ENCODE data around the gene NLRP6.
"Not testable (repeated sequence)": the region's sequence is repeated elsewhere in the genome, so short reads cannot be mapped to it uniquely, and the experiment has no call there.

The NLRP6 gene

DNA sequence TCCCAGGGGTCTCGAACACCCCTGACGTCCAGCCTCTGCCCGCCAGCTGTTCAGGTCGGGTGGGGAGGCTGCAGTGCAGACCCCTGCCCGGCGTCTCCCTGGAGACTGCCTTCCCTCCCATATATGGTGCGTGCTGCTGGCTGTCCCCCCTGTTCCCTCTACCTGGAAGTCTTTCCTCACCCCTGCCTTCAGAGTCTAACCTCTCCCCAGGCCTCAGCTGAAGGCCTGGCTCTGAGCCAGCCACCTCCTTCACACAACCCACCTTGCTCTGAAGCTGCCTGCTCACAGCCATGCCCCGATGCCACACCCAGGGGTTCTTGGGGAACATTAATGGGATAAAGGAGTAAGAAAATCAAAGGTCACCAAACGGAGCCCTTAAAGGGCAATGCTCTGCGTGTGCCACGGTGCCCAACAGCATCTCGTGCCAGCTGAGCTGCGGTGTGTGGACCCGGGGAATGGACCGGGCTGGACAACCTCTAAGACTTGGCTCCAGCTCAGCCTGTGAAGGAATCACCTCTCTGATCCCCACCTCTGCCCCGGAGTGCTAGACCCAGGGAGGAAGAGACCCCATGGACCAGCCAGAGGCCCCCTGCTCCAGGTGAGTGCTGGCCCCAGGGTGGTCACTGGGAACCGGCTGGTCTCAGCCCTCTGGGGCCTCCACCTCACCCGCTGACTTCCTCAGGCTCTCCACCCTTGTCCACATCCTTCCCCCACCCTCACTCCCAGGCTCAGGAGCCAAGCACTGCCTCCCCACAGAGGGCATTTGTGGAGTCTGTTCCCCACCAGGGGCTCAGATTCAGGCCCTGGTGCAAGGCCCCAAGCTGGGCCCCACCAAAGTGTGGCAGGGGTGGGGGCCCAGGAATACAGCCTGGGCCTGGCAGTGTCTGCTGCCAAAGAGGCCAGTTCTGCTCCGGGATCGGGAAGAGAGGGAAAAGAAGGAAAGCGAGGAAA, at the start of gene NLRP6:
Gene NLRP6, plus strand, starts transcription at position 407 of the 951 bp plus-strand sequence. Its CDS starts 163 bp downstream, at position 570.
- DNase-seq = no peak

DNA sequence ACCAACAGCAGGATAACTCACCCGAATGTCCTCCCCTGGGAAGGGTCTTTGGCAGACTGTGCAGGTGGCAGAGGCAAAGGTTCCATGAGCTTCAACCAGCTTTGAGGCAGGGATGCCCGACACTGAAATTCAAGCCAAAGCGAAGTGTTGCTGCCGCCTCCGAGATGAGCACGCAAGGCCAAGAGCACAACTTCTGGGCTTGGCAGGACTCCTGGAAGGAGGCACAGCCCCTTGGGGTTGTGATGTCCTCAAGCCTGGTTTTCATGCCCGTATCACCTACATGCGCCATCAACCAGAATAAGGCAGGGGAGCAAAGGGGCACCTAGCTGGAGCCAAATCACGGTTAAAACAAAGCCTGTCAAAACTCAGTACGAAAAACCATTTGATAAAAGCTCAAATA, 47.8 kb upstream of the NLRP6 start:
- DNase-seq = peak; percentile 36

DNA sequence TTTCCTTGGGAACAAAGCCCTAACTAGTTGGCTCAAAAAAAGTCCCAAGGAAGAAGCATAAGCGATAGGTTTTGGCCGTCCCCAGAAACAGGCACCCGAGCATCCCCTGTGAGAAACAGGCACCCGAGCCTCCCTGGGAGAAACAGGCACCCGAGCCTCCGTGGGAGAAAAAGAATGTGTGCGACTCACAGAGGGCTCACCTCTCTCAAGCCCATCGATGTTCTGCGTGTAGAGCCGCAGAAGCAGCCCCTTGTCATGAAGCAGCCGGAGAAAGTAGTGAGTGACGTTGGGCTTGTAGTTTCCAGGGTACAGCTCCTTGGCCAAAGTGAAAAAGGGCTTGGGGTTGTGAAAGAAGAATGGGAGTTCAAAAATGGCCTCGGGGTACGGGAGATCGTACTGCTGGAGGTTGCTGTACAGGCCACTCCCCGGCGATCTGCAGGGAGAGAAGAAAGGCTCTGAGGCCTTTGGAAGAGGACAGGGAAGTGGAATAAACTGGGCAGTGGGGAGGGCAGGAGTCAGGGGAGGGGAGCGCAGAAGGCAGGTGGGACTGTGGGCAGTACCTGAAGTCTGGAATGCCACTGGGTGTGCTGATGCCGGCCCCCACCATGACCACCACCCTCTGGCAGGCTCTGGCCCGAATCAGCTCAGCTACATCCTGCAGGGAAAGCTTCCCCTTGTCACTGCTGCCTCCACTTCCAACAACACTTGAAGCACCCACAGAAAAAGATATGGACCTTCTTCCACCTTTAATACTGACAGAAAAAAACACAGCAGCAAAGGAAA, 45.2 kb upstream of the NLRP6 start:
- peak; percentile 37 for DNase-seq

DNA sequence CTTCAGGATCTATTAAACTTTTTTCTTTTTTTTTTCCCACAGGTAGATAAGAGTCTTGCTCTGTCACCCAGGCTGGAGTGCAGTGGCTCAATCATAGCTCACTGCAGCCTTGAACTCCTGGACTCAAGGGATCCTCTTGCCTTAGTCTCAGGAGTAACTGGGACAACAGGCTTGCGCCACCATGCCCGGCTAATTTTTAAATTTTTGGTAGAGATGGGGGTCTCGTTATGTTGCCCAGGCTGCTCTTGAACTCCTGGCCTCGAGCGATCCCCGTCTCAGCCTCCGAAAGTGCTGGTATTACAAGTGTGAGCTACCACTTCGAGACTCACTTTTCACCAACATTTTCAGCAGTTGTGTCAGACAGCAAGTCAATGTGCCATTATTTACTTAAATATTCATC, 43.0 kb upstream of the NLRP6 start:
- peak; percentile 49 for DNase-seq

DNA sequence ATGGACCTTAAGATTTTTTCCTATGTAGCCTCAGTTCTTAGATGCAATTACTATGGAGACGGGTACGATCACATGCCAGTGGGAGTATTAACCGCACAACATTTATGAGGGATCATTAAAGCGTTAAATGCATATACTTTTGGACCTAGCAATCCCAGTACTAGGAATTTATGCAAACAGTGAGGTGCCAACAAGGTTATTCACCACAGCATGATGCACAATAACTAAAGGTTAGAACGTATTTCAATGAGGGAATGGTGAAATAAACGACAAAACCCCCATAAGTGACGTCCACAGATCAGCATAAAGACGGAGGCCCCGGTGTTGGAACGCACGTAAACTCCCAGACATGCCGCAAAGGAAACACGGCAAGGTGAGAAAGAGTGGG, 42.6 kb upstream of the NLRP6 start:
- DNase-seq = no peak

DNA sequence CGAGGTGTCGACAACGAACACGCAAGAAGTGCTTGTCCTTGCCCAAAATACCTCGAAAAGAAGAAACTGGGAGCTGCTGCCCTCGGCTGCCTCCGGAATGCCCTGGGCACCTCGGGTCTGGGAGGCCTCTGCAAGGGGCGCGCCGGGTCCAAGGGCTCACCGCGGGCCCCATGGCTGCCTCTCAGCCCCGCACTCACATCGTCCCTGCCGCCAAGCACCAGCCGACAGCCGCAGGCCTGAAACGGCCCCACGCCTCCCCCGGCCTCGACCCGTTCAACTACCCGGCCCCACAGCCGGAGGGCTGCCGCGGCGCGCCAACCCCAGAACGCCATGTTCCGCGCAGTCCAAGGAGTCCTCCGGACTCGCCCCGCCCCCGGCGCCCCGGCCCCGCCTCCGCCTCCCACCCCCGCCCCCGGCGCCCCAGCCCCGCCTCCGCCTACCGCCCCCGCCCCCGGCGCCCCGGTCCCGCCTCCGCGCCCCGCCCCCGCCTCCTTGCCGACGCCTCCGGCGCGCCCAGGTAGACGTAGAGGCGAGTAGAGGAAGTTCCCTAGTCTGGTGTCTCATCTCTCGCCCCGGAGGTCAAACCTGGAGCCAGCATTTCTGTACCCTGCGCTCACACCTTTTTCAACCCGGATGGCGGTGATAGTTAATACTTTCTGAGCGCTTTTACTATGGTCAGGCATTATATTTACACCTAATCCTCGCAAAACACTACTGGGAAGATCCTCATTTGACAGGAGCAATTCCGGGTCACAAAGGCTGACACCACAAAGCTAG, 42.0 kb upstream of the NLRP6 start, which contains the start of gene SIRT3:
Gene SIRT3, minus strand, starts transcription at position 346 of the 777 bp plus-strand sequence. Its CDS starts 14 bp downstream, at position 332.
- DNase-seq = peak; percentile 87

DNA sequence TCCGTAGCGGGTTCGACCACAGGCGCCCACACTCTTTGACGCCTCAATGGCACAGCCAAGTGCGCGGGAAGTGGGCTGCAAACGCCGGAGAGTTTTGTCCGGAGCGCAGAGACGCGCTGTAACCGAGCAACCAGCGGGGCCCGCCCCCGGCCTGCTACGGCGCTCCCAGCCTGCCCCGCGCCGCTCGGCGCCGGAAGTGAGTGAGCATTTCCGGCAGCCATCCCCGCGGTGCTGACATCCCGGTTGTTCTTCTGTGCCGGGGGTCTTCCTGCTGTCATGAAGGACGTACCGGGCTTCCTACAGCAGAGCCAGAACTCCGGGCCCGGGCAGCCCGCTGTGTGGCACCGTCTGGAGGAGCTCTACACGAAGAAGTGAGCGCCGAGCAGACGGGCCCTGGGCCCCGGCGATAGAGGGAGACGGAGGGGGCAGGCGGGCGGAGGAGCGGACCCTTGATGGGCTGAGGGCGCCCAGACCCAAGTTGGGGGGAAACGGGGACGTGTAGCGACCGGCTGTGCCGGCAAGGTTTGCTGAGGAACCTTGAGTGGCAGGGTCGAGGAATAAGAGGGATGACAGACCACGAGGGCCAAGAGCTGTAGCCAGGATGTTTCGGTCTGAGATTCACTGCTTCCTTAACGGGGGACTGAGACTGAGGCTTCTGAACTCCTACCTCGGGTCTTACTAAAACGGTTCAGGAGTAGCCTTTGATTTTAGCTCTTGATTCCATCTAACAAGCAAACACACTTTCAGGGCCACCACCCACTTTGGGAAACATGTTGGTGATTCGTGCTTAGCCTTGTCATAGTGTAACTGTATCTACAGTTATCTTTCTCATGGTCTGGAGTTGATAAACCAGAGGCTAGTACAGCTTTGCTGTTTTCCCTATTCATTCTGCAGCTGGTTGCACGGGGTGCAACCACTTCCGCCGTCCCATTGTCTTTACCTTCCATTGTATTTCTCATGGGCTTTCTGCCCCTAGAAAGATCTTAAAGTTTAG, 41.1 kb upstream of the NLRP6 start, which contains the start of gene PSMD13:
Gene PSMD13, plus strand, starts transcription at position 203 of the 994 bp plus-strand sequence. Its CDS starts 74 bp downstream, at position 277.
- peak; percentile 94 for DNase-seq

DNA sequence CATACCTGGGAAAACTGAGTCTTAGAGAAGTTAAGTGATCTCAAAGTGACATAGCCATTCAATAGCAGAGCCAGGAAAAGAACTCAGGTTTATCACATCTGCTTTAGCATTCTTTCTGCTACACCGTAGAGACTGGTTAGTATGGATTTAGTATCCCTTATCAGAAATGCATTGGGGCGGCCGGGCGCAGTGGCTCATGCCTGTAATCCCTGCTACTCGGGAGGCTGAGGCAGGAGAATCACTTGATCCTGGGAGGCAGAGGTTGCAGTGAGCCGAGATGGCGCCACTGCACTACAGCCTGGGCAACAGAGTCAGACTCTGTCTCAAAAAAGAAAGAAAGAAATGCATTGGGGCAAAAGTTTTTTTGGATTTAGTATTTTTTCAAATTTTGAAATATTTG, 39.9 kb upstream of the NLRP6 start:
- not testable (repeated sequence) for DNase-seq

DNA sequence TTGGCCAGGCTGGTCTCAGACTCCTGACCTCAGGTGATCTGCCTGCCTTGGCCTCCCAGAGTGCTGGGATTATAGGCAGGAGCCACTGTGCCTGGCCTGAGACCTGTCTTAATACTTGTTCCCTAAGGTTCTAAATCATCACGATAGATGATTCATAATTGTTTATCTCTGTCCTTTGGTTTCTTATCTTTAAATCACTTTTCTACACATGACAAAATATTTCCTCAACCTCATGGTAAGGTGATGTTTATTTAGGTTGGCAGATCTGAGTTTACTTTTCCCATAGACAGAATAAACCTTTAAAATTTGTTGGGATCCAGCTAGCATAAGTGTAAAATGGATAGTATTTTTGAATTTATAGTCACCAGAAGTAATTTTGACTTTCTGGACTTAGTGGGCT, 37.9 kb upstream of the NLRP6 start:
- DNase-seq = no peak

DNA sequence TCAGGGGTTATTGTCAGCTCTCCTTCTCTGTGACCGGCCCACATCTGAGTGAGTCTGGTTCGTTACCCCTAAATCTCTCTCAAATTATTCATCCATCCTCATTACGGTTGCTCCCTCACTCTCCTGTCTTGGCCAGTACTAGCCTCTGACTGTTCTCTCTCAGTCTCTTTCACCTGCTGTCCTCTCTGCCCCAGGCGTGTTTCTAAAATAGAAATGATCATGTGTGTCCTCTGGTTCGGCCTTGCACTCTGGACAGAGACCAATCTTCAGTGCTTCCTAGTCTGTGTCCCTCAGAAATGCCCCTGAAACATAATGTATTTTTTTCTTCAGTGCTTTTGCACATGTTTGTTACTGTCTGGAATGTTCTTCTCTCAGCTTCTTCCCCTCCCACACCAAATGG, 36.6 kb upstream of the NLRP6 start:
- DNase-seq = no peak

DNA sequence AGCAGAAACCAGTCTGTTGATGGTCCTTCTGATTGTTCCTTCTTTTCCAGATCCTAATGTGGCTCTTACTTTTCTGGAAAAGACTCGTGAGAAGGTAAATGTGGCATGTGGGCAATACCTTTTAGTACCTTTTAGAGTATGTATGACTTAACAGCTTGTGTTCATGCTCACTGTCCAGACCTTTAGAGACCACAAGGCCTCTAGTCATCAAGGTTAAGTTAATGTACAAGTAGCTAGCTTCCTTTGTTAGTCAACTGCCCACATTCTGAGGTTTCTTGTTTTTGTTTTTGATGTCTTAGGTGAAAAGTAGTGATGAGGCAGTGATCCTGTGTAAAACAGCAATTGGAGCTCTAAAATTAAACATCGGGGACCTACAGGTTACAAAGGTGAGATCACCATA, 33.8 kb upstream of the NLRP6 start:
- DNase-seq = no peak

DNA sequence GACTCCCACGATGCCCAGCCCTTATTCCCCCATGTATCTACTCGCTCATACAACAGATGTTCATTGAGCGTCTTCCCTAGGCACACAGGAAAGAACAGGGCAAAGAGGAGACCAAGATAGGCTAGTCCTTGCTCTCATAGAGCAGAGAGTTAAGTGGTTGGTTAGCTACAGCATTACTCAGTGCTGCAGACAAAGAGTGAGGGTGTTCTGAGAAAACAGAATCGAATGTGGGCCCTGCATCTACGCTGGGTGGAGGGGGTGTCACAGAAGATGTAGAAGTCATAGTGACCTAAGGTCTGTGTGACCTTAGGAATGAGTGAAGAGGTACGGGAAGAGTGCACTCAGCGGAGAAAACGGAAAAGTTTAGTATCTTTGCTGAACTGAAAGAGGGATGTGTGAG, 29.1 kb upstream of the NLRP6 start:
- DNase-seq = peak; percentile 34

DNA sequence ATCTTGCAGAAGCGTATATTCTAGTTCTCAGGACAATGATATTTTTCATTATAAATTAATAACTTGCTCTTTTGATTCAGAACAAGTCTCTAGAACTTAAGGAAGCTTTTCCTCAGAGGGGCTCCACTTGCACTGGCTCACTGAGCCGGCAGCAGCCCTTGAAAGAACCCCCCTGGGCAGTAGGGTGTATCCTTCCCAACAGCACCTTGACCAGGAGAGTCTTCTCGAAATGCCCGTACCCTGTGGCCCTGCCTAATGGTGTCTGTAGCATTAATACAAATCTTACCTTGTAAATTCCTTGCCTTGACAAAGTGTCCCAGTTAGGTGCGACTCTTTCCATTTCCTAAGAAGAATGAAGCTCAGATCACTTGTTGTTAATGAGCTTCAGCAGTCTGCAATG, 27.9 kb upstream of the NLRP6 start:
- DNase-seq = peak; percentile 46

DNA sequence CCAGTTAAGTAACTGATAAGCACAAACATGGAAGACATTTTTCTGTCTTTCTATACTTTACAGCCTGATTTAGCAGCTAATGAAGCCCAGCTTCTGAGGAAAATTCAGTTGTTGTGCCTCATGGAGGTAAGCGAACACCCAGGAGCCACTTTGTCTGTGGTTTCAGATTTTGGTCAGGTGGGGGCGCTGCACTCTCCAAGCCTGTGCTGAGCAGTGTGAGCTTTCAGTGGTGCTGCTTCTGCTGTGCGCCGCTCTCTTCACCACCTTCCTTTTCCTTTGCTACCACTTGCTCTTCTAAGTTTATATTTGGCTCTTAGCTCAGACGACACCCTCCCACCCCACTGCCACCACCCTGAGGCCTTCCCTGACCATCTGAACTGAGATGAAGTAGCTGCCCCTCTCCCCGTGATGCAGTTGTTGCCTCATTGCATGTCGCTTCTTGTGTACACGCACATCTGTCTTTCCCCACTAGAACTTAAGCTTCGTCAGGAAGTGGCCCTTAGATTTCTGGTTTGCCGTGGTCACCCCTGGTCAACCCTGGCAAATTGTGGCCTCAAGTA, 27.4 kb upstream of the NLRP6 start:
- DNase-seq = peak; percentile 86

DNA sequence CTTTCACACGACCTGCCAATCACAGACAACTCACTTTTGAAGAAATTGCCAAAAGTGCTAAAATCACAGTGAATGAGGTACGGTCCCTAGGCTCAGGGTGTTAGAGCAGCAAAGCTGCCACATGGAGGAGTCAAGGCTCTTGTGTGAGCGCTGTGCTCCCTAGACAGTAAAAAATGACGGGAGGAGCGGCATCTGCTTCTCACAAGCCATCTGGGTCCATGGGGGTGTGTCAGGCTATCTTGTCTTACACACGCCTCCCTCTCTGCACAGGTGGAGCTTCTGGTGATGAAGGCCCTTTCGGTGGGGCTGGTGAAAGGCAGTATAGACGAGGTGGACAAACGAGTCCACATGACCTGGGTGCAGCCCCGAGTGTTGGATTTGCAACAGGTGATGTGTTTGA, 26.7 kb upstream of the NLRP6 start:
- peak; percentile 44 for DNase-seq

DNA sequence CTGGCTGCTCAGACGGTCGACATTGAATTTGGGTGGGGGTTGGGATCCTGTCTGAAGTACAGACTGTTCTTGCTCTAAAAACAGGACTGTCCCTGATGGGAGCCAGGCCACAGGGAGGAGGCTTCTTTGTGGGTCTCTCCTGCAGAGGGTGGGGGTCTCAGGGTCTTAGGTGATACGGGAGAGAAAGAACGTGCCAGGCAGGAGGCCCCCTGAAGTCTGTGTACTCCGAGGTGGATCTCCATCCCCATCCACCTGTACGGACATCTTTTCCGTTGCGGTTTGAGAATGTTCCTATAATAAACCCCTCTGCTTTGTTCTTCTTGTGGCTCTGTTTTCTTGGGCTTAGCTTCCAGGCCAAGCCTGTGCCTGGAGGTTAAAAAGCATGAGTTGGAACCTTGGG, 25.5 kb upstream of the NLRP6 start:
- DNase-seq = no peak

DNA sequence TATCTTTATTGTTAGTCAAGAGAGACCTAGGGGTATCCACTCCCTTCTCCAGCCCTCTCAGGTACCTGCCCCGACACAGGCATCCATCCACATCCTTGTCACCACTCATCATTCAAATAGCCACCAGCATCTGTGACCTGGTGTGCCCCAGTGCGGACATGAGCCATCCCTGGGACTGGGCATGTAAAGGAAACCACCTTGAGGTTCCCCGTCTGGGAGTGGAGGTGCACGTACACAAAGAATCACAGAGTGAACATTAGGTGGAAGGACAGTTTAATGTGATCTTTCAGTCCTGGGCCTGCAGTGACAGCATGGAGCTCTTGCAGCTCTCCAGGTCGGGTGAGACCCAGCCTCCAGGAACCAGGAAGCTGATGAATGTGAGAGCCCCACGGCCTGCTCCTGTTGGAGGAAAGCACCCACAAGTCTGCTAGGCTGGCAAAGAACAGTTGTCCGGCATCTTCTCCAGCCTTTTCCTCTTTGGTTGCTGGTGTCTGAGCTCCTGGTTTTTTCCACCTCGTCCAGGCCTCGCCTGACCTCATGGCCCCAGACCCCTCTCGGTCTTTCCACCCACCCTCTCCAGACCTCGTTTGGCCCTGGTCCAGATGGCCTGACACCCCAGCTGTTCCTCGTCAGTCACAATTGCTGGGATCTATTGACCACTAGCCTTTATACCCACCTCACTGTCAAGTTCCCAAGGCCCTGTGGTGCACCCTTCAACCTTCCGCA, 24.9 kb upstream of the NLRP6 start:
- DNase-seq = no peak

DNA sequence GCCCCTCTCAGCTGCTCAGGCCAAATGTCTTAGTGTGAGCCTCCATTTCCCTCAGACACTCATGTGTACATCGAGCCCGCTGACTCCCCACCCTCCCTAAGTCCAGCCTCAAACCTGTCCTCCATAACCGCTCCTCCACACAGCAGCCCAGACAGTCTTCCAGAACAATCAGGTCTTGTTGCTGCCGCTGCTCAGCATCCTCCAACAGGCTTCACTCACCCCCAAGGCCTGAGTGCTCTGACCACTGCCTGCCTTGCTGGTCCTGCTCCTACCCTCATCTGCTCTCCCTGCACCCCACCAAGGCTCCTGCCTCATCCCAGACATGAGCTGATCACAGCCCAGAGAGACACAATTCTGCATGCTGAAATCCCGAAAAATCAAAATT, 24.3 kb upstream of the NLRP6 start:
- DNase-seq = no peak

DNA sequence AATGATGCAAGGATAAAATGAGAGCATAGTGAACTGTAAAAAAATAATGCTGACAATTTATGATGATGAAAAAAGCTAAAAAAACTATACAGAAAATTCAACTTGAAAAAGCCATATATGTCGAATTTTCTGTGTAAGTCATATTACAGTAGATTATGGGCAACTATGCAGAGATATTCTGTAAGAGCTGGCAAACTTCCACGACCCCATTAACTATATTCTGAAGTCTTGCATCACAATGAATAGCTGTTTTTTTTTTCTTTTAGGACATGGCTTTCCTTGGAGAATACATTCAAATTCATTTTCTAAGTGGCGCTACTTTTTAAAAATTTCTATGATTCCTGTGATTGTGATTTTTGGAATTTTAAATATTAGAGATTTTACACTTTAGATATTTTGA, 23.0 kb upstream of the NLRP6 start:
- no peak for DNase-seq

DNA sequence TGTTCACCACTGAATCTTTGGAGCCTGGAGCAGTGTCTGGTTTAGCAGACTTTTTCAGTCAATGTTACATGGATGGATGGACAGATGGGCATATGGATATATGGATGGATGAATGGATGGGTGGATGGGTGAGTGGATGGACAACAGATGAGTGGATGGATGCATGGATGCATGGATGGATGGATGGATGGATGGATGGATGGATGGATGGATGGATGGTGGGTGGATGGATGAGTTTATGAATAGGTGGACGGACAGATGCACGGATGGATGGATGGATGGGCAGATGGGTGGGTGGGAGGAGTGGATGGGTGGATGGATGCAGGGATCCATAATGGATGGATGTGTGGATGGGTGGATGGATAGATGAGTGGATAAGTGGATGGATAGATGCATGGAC, 22.4 kb upstream of the NLRP6 start:
- no peak for DNase-seq

Measured in activated CD8-positive, alpha-beta memory T cell treated with anti-CD3 and anti-CD28 coated beads, Interleukin-2, amount 50 U/mL, for 48 hours (primary cell).